Left renal cortex interstitium (tissue), 4 donors: ENCODE measurements around the gene NDUFS6. TPM values are rescaled to one million over a fixed set of nuclear protein-coding genes. Genes with fewer than 3 reads are reported as not detected.
"Not testable (repeated sequence)": the region's sequence is repeated elsewhere in the genome, so short reads cannot be mapped to it uniquely, and the experiment has no call there.

Experiments used
- DNase-seq, 4 donors: peaks; one replicate each; pipeline ENCODE4 v3.0.0-alpha.2; 2013; ENCODE audit warnings: low read depth in 4 of 4, low spot score in 2 of 4, missing footprints in 1 of 4
- polyA plus RNA-seq, 4 donors: library from polyadenylated mRNA; unstranded; fragments of 120-200 nt; gene quantifications; one replicate each; pipeline ENCODE4 v1.2.1, GENCODE V29; 2013; ENCODE audit not compliant: insufficient read length in 4 of 4

Gene NDUFS6
- polyA plus RNA-seq, 4 donors, result 54.8 to 85.1 (median 65.3) TPM

DNA sequence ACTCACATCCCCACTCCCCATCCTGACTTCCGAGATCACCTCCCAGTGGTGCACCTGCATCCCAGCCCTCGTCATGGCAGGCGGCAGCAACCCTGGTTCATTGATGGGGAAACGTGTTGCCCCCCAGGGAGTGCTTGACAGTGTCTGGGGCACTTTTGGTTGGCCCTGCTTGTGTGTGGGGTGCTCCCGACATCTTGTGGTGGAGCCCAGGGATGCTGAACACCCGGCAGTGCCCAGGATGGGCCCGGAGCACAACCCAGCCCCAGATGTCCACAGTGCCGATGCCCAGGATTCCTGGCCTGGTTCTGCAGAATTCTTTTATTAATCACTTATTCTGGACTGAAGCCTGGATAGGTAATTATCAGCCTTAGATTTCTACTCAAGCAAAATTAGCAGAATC, 5.3 kb upstream of the NDUFS6 start:
- DNase-seq, result no peak

DNA sequence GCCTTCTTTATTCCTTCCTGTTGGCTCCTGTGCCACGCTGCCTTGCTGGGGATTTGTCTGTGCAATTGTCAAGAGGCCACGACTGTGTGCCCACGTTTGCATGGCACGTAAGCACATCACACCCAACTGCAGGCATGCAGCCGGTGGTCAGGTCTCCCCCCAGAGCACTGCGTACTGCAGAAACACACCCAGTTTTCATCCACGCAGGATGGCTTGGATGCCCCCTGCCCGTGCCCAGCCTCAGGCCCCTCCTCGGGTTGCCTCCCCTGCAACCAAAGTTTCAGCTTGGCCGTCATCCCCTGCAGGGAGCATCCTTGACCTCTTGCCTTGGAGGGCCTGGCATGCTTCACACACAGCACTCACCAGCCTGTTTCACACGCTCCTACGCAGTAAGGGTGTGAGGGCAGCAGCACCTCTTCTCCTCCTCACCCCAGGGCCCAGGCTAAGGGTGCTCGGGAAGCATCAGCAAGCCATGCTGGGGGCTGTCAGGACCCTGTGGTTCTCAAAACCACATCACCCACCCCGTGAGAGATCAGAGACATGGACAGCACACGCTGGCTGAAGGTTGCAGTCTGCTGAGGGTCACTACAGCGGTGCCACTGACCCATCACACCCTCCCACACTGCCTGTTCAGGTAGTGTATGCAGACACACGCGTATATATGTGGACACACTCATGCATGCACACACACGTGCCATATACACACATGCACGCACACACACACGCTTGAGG, 4.7 kb upstream of the NDUFS6 start:
- DNase-seq, result no peak

DNA sequence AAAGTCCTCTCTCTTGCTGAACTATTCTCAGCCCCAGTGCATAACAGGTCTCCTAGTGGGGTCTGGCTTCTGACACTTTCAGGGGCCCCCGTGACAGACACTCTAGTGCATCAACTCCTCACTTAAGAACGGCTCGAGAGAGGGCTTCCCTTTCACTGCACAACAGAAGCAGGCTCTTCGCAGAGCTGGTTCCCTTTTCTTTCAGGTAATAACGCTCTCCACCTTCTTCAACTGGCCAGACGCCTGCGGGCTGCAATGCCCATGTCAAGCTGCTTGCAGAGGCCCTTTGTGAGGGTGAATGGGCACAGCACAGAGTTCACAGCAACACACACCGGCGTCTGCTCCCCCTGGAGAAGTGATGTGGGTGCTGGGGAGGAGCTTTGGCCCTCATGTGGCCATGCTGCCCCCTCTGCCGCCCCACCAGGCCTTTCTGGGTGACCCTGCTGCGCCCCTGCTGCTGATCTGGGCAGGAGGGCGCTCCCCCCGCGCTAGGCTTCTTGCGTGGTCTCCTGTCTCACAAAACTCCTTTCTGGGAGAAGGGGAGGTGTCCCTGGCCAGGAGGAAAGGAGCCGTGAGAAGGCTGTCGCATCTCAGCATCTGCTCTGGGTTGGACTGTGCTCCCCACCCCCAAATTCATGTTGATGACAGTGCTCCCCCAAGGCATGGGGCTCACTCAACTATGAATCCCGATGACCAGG, 4.0 kb upstream of the NDUFS6 start:
- DNase-seq, result no peak

DNA sequence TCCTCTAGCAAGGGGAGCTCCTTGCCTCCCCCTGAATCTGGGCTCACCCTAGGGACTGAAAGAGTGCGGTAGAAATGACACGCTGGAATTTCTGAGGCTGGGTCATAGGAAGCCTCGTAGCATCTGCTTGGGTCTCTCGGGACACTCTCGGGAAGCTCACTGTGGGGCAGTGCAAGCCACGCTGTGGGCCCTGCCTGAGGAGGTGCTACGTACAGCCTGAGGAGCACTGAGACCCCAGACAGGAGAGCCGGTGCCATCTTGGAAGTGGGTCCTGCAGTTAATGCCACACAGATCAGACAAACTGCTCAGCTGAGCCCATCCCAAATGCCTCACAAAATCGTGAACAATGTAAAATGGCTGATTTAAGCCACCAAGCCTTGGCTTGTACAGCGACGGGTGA, 3.4 kb upstream of the NDUFS6 start:
- no peak for DNase-seq

DNA sequence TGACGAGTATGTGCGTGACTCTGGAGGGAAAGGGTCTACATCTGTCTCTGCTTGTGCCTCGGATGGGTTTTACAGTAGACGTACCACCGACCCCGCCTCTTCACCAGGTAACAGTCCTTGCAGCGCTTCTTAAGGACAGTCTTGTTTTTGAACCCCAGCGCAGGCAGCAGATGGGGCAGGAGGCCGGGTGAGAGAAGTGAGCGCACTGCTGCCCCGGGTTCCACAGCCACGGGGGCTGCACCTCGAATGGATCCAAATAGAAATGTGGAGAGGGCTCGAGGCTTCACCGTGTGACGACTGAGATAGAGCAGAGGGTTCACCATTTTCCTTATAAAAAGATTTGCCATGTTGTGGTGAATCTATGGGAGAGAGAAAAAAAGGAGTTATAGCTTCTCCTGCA, 2.6 kb upstream of the NDUFS6 start:
- not testable (repeated sequence) for DNase-seq

DNA sequence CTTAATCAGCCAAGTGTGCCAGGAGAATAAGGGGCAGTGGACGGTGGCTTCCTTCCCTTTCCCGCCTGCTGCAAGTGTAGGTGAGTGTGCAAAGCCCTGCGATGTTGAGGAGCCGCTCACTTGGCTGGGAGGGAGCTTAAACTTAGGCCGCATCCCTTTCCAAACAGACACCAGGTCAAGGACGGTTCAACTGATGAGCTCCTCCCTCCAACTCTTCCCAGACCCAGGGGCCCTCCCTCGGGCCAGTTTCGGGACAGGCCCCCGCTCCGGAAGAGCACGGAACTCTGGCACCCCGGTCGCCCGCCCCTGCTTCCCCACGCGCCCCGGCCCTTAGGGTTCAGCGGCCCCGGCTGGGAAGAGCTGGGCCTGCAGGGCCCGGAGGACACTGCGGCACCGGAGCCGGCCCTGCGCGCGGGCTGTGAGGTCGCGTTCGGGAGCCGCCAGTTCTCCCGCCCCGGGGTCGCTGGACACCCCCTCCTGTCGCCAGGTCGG, 2.1 kb upstream of the NDUFS6 start:
- no peak for DNase-seq

DNA sequence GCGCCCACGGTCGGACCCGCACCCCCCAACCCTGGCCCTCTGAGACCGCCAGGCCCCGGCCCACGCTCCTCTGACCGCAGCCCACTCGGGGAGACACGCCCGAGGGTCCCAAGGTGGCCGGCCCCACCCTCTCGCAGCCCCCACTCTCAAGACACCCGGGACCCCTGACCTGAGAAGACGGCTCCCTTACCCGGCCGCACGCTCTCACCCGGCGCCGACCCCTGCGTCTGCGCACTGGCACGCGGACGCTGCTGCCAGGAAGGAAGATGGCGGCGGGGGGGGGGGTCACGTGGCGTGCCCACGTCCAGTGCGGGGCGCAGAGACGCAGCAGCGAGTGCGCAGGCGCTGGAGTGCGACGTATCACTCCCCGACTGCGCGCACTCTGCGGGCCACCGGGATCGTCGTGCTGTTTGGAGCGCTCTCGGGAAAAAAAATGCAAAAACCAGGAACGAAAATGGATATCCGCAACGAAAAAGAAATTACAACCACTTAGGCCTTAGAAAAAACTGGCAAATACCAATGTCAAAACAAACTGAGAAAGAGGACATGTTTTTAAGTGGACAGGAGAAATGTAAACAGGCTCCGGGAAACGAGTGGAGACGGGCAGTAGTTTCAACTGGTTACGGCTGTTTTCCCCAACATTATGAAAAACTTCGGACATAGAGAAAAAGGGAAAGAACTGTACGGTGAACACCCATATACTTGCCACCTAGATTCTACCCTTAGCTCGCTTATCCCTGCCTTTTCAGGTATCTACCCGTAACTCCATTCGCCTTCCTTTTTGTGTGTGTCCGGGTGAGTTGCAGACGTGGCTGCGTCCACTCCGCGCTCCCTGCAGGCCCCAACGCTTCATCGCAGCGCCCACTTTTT, 1.4 kb upstream of the NDUFS6 start, which contains the start of gene MRPL36:
MRPL36 (minus strand) TSS at position 236 of the 870 bp plus-strand sequence. CDS start 902 bp downstream, outside the sequence.
- peak; percentile 66 to 84 (median 79) for DNase-seq

DNA sequence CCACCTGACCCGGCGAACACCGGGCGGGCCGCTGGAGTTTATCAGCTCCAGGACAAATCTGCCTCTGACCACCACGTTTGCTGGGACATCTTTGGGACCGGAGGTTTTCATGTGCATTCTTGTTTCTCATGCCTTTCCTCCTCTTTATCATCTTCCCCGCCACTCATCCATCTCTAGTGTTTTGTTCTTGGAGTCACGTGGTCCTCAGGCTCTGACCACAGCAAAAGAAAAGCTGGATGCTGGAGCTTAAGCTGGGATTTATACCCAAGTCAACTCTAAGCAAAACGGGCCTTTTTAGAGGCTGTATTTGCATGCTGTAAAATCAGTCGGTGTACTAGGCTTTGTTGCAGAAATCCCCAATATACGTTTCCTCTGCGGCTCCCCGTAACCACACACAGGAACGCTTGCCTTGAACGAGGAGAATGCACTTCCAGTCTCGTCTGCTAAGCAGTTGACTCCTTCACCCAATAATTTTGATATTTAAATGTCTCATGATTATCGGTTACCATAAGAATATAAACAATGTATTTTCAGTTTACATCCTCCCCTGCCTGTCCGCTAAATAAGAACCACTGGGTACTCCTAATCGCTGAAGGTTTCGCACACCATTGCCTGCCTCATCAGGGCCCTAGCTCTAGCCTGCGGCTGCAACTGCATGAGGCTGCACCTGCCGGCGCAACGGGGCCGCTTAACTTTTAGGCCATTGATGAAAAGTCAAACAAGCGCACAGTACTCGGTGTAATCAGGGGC, 560 bp upstream of the NDUFS6 start:
- peak in 1 of 4 donors; percentile 35 for DNase-seq

DNA sequence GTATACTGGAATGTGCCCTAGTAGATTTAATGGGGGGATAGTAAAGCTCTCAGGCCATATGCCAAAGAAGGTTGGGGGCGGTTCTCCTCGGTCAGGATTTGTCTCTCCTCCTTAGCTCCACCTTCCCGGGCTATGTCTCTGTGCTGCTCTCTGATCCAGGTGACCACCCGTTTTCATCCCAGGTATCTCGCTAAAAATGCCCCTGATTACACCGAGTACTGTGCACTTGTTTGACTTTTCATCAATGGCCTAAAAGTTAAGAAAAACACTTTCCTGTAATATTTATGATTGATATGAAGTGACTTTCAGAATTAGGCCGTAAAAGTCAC, 724 bp downstream of the NDUFS6 start:
- DNase-seq, result peak in 1 of 4 donors; percentile 11

DNA sequence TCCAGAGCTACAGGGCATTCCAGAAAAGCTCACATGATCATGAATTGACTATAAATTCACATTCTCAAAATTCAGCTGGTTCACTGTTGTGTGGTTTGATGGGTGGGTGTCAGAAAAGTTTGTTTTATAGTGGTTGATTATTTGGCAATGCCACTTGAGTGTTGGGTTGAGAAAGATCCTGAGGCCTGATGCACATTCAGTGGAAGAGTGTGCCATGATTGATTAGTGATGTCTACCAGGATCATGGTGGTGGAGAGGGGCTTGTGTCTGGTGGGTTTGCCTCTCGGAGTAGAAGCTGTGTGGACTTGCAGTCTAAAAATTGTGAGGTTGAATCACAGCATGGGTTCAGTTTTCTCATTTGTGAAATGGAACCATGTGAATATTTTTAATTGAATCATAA, 2.0 kb downstream of the NDUFS6 start:
- DNase-seq, result no peak

DNA sequence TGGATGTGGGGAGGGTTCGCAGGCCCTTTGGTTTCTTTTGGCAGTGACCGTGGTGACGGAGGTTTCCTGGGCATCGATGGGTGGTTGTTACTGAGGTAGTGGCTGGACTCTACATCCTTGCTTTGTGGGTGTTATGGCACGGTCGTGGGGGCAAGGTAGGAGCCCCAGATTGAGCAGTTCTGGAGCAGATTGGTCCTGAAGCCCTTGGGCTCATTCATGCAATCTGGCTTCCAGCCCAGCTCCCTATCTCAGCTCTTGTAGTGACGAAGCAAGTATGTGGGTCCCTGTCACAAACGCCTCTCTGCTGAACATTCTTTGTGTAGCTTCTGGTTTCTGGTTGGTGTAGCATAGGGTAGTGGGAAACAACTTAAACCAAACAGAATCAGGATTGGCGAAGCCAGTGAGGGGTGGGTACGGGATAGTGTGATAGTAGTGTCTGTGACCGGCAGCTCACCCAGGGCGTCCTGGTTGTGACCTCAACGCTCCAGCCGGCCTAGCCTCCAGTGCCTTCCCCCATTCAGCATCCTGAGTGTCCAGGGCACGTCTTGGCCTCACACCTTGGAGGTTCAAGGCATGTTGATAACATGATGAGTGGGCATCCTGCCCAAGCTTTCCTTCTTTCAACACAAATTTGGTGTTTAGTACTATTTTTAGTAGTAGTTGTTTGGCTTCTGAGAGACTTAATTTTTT, 2.9 kb downstream of the NDUFS6 start:
- no peak for DNase-seq

DNA sequence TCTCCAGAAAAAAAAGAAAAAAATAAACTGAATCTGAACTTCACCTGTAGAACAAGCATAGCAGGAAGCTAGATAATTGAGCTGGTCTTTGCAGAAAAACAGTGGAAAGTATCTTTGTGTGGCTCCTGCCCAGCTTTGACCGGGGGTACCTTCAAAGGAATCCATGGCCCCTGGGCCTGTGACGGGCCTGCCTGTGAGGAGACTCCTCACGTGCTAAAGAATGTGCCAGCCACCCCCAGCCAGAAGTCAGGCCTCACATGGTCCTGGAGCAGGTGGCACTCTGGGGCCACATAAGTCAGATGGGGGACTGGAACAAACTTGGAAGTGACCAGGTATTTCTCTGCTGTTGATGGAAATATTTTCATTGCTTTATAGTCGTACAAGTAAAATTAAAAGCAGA, 4.1 kb downstream of the NDUFS6 start:
- DNase-seq, result no peak

DNA sequence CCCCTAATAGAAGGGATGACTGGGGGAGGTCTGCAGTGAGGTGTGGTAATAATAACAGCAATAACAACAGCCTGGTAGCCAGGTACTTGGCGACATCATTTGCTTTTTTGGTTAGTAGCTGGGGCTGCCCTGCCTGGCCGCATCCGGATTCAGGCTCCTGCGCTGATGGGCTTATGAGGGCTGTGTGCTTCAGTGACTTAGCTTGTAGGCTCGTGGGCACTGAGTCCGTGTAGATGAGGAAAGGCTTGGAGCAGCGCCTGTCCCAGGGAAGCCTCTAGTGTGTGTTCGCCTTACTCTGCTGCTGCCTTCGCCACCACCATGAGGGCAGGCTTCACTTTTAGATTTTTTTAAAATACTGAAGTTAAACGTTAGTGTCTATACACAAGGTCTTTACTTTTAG, 4.5 kb downstream of the NDUFS6 start:
- DNase-seq, result no peak

DNA sequence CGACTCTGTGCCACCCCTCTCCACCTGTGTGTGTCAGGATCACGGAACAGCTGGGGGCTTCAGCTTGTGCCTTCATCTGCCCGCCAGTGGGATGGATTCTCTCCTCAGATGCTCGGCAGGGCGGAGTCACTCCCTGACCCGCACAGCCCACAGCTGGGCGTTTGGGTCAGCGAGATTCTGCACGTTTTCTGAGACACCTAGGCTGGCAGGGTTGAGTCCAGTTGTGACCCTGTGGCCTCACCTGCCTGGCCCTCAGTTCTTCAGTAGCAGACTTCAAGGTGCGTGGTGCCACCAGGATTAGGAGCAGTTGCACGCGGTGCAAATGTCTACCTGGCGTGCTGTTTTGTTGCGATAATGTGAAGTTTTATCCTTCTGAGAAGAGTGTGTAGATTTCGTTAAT, 5.0 kb downstream of the NDUFS6 start:
- DNase-seq, result no peak

DNA sequence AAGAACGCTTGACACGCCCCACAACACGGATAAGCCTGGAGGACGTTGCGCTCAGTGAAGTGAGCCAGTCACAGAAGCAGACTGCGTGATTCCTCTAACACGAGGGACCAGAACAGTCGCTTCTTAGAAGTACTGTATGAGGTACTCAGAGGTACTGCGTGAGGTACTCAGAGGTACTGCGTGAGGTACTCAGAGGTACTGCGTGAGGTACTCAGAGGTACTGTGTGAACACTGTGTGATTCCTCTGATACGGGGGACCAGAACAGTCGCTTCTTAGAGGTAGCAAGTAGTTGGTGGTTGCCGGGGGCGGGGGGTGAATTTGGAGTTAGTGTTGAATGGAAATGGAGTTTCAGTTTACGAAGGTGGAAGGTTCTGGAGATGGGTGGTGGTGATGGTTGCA, 5.8 kb downstream of the NDUFS6 start:
- DNase-seq, result no peak

DNA sequence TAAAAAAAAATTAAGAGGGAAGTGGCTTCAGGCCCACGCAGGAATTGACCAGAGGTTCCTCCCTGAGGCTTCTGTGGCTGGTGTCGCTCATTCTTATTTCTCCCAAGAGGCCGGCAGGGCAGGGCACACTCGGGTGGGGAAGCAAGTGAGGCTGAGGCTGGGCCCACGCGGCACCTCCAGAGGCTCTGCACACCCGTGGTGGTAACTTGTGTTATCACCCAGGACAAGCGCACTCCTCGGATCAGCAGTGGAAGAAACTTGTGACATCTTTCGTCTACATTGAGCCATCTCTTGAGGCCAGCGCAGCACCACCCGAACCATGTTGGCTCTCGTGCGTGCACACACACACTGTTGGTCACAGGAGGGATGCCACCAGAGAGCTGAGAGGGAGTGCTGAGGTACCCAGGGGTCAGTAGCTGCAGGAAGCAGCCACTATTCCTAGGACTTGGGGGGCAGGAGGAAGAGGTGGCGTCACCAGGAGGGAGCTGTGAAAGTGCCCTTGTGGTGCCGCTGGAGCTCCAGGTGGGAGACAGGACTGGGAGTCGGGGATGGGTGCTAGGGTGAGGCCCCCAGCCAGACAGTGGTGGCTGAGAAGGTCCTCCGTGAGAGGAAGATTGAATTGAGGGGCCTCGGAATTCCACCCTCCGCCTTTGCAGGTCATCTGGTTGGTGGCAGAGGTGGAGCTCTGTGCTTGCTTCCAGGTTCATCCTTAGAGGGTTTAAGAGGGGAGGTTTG, 6.4 kb downstream of the NDUFS6 start:
- no peak for DNase-seq

DNA sequence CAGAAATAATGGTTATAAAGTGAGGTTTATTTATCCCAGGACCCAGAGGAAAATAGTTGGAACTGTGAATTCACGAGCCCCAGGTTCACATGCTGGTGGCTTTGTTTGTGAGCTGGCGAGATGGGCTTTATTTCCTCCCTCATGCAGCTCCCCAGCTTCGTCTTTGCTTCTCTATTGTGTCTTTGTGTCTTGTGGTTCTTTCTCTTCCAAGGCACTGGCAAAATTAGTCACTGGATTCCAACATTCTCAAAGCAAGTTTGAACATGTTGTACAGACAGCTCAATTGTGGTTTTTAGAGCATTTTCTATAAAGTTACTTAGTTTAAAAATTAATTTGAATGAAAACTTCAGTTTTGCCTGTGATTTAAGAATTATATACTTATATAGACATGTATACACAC, 7.2 kb downstream of the NDUFS6 start:
- DNase-seq, result no peak

DNA sequence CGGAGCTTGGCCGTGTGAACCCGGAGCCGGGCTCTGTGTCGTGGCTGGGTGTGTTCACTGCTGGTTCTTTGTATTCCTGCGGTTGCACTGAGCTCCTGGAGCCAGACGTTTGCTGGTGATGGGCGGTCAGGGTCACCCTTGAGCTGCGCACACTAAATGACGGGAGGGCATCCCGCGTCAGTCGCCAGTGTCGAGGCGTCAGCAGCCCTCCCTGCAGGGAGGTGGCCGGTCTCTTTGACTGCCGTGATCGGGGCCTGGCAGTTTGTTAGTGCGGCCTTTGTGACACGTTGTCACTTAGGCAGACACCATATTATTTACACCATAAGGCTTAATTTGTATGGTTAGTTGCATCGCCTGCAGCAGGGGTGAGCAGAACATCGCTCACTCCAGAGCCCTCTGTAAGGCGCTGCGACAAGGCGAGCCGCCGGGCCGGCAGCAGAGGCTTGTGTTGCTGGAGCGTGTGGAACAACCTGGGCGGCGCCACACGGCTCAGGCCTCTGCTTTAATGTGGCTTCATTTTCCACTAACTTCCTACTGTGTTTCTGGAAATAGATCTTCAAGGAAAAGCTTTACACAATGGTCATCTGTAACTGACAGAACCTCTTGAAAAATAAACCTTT, 8.3 kb downstream of the NDUFS6 start:
- no peak for DNase-seq

DNA sequence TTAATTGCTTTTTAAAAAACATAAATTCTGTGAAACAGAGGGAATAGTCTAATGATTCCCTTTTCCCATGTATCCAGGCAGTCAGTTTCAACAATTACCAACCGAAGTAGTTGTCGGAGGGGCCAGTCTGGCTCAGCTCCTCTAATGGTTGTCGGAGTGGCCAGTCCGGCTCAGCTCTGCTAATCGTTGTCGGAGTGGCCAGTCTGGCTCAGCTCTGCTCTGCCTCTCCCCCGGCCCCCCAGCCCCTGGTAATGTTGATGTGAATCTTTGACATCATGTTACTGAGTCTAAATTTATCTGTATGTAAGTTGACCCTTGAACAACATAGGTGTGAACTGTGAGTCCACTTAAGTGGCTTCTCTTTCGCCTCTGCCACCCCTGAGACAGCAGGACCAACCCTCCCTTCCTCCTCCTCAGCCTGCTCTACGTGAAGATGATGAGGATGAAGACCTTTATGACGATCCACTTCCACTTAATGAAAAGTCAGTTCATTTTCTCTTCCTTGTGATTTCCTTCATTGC, 9.4 kb downstream of the NDUFS6 start:
- no peak for DNase-seq
